KMS-11 (cell line): ENCODE measurements around the gene TRUB2.
A peak's percentile ranks its signal among the peaks of the same experiment; 100 is the strongest.

ENCODE experiments used
- H2AFZ ChIP-seq: fragments of 200-600 bp; sonication (generic); 2 replicates; pipeline ENCODE4 v1.6.1; 2016; ENCODE audit warnings: antibody characterized with exemption, mixed run types, low read depth
- H3K27ac ChIP-seq: fragments of 200-600 bp; sonication (generic); 2 replicates; pipeline ENCODE4 v1.6.1; 2016; ENCODE audit warnings: mild to moderate bottlenecking, mixed run types
- H3K27me3 ChIP-seq: fragments of 200-600 bp; sonication (generic); 2 replicates; pipeline ENCODE4 v1.6.1; 2017; ENCODE audit warnings: mild to moderate bottlenecking, low read depth, mixed run types, moderate library complexity; ENCODE audit not compliant: insufficient read depth
- H3K36me3 ChIP-seq: fragments of 200-600 bp; sonication (generic); 2 replicates; pipeline ENCODE4 v1.6.1; 2017; ENCODE audit warnings: mild to moderate bottlenecking, mixed run types; ENCODE audit not compliant: insufficient read depth
- H3K4me1 ChIP-seq: fragments of 200-600 bp; sonication (generic); 2 replicates; pipeline ENCODE4 v1.6.1; 2016; ENCODE audit warnings: mild to moderate bottlenecking, low read depth, mixed run types; ENCODE audit not compliant: poor library complexity, severe bottlenecking
- H3K4me2 ChIP-seq: fragments of 200-600 bp; sonication (generic); 2 replicates; pipeline ENCODE4 v1.7.0; 2016; ENCODE audit warnings: mild to moderate bottlenecking, mixed run types
- H3K4me3 ChIP-seq: fragments of 200-600 bp; sonication (generic); IDR thresholded peaks from 2 replicates; pipeline ENCODE4 v1.6.1; 2017; ENCODE audit warnings: low read depth, low read length, mixed read lengths; ENCODE audit not compliant: insufficient read depth
- H3K79me2 ChIP-seq: fragments of 200-600 bp; sonication (generic); 2 replicates; pipeline ENCODE4 v1.6.1; 2016; ENCODE audit warnings: low read depth, mixed run types; ENCODE audit not compliant: insufficient read depth
- H3K9ac ChIP-seq: fragments of 200-600 bp; sonication (generic); 2 replicates; pipeline ENCODE4 v1.6.1; 2016; ENCODE audit warnings: mild to moderate bottlenecking, mixed run types
- H4K20me1 ChIP-seq: fragments of 200-600 bp; sonication (generic); 2 replicates; pipeline ENCODE4 v1.6.1; 2016; ENCODE audit warnings: mild to moderate bottlenecking, mixed run types; ENCODE audit not compliant: insufficient read depth
- CTCF ChIP-seq: fragments of 200-600 bp; sonication (generic); conservative IDR thresholded peaks from 2 replicates; pipeline ENCODE4 v1.6.1; 2017; ENCODE audit warnings: low read depth, mild to moderate bottlenecking, antibody characterized with exemption, low read length, moderate library complexity, mixed read lengths

Gene TRUB2

GRCh38 chr9:128335161-128335560, 12.9 kb upstream of the TRUB2 start:
- no peaks in the 10 kb centered on the region for H3K27me3 ChIP-seq
- no peak for TF ChIP-seq CTCF
- no peak overlapping the region for H3K27ac ChIP-seq
- H2AFZ ChIP-seq, result no peak overlapping the region
- no peaks in the 10 kb centered on the region for H3K79me2 ChIP-seq
- no peak overlapping the region for H3K9ac ChIP-seq
- H3K4me2 ChIP-seq, result no peak overlapping the region
- H3K4me3 ChIP-seq, result no peak overlapping the region
- H3K36me3 ChIP-seq, result no peaks in the 10 kb centered on the region
- peaks cover 14% of the 10 kb centered on the region for H3K4me1 ChIP-seq
- no peaks in the 10 kb centered on the region for H4K20me1 ChIP-seq

GRCh38 chr9:128333451-128333869, 11.2 kb upstream of the TRUB2 start:
- Histone ChIP-seq H3K36me3 (no peaks in the 10 kb centered on the region), H3K4me2 (no peak overlapping the region), H3K27ac (no peak overlapping the region), H2AFZ (no peak overlapping the region), H3K4me3 (no peak overlapping the region), H3K4me1 (no peaks in the 10 kb centered on the region), H3K79me2 (no peaks in the 10 kb centered on the region), H3K27me3 (no peaks in the 10 kb centered on the region), H4K20me1 (no peaks in the 10 kb centered on the region), H3K9ac (no peak overlapping the region)
- TF ChIP-seq CTCF, result no peak

- H3K4me2 ChIP-seq, result no peak overlapping the region
- no peaks in the 10 kb centered on the region for H4K20me1 ChIP-seq
- H3K79me2 ChIP-seq, result peaks cover 29% of the 10 kb centered on the region
- no peak overlapping the region for H2AFZ ChIP-seq
- no peaks in the 10 kb centered on the region for H3K36me3 ChIP-seq
- no peak overlapping the region for H3K9ac ChIP-seq
- no peak overlapping the region for H3K27ac ChIP-seq
- peaks cover 16% of the 10 kb centered on the region for H3K4me1 ChIP-seq
- H3K4me3 ChIP-seq, result no peak overlapping the region
- H3K27me3 ChIP-seq, result no peaks in the 10 kb centered on the region
- no peak for TF ChIP-seq CTCF
Observed at GRCh38 chr9:128325629-128326028, 3.4 kb upstream of the TRUB2 start.

GRCh38 chr9:128324401-128324800, 2.2 kb upstream of the TRUB2 start:
- no peaks in the 10 kb centered on the region for H3K27me3 ChIP-seq
- no peak overlapping the region for H3K27ac ChIP-seq
- no peak overlapping the region for H3K4me3 ChIP-seq
- no peaks in the 10 kb centered on the region for H4K20me1 ChIP-seq
- no peak overlapping the region for H2AFZ ChIP-seq
- H3K4me1 ChIP-seq, result peaks cover 16% of the 10 kb centered on the region
- no peak for TF ChIP-seq CTCF
- no peak overlapping the region for H3K9ac ChIP-seq
- peaks cover 29% of the 10 kb centered on the region for H3K79me2 ChIP-seq
- H3K36me3 ChIP-seq, result no peaks in the 10 kb centered on the region
- H3K4me2 ChIP-seq, result peak overlapping the region; percentile 86; the same call in 1 of the 2 replicates

GRCh38 chr9:128323791-128324190, 1.5 kb upstream of the TRUB2 start:
- Histone ChIP-seq H3K4me1 (peaks cover 16% of the 10 kb centered on the region), H3K79me2 (peaks cover 29% of the 10 kb centered on the region), H3K27ac (peak overlapping the region; percentile 73; the same call in 1 of the 2 replicates), H3K9ac (peak overlapping the region; percentile 74; the same call in 1 of the 2 replicates), H2AFZ (0 out of 2 replicates have a peak overlapping the region, but pooled peaks have one; percentile 82), H3K36me3 (no peaks in the 10 kb centered on the region), H3K27me3 (no peaks in the 10 kb centered on the region), H3K4me3 (no peak overlapping the region), H4K20me1 (no peaks in the 10 kb centered on the region), H3K4me2 (peak overlapping the region; percentile 86)
- no peak for TF ChIP-seq CTCF
